UCSD-AML1 (cell line): Measurements from ENCODE around the gene SPECC1.

Source experiments
- DNase-seq: peaks from one replicate; lab custom pipeline; 2025; ENCODE audit not compliant: unreplicated experiment; lab: John Stamatoyannopoulos, UW

The SPECC1 gene

DNA sequence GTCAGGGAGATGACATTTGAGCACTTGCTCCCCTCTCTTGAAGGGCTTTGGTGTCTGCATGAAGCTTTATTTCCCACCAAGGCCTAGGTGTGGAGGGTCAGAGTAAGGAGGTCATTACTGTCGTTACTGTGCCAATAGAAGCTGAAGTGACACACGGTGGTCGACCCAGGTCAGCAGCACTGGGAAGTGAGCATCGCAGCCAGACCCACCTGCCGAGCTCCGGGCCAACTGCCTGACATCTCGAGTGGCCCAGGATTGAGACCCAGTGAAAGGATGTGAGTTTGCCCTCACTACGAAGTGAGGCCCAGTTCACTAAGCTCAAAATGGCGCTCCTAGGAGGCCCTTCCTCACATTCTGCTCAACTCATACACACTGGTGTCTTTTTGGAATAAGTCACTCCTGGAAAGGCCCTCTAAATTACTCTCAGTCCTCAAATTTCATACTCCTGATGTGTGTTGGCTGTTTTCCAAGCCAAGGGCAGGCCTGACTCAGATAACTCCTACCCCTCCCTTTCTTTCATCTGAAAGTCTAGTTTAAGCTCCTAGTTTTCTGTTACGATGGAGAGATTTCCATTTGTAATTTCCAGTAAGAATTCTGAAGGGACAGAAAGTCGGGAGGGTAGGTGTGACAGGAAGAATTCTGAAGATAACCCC is 257.8 kb downstream of the SPECC1 start:
- no peak for DNase-seq

- no peak for DNase-seq
Measured at GRCh38 chr17:20267459-20267842, 258.3 kb downstream of the SPECC1 start.

DNA sequence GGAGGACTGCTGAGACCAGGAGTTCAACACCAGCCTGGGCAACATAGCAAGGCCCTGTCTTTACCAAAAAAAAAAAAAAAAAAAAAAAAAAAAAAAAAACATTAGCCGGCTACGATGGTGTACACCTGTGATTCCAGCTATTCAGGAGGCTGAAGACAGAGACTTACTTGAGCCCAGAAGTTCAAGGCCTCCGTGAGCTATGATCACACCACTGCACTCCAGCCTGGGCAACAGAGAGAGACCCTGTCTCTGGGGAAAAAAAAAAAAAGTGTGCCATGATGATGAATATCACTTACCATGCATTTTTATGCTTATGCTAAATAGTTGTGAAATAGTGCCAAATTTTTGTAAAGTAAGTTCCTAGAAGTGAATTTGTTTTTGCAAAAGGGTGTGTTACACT is 261.2 kb downstream of the SPECC1 start:
- DNase-seq = no peak

- DNase-seq = no peak
Measured at GRCh38 chr17:20271011-20271610, 262.0 kb downstream of the SPECC1 start.

DNA sequence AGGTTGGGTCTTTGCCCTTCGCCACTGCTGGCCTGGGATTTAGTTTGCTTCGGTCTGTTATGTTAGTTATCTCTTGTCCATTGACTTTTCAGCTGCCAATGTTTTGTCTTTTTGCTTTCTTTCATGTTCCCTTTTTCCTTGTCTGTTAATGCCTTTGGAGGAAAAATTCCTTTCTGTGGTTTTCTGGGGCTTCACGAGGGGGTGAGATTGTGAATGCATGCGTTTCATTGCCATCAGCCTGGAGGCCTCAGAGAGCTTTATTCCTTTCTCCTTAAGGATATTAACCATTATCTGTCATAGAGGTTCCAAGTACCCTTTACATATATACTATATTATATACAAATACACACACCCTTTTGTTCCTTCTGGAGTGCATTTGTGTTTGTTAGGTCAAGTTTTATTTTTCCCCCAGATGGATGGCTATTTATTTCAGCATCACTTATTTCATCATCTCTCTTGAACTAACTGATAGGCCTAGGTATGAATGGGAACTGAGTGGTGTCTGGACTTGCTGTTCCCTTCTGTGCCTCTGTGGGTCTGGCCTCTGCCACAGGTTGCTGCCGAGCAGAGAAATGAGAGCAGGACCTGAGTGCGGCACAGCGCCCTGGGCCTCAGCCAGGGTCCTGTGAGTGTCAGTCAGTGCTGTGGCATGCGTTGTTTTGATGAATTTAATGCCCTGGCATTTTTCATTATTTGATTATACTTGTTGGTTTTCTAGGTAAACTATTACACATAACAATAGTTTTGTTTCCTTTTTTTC is 264.8 kb downstream of the SPECC1 start:
- DNase-seq = no peak

- no peak for DNase-seq
Measured at GRCh38 chr17:20275653-20276052, 266.5 kb downstream of the SPECC1 start.

GRCh38 chr17:20276421-20276820 is 267.3 kb downstream of the SPECC1 start:
- DNase-seq = no peak

- DNase-seq = no peak
Measured at GRCh38 chr17:20278805-20279204, 269.6 kb downstream of the SPECC1 start.

- DNase-seq = no peak
Measured at GRCh38 chr17:20279631-20280030, 270.5 kb downstream of the SPECC1 start.

GRCh38 chr17:20280051-20280450 is 270.9 kb downstream of the SPECC1 start:
- DNase-seq = no peak

DNA sequence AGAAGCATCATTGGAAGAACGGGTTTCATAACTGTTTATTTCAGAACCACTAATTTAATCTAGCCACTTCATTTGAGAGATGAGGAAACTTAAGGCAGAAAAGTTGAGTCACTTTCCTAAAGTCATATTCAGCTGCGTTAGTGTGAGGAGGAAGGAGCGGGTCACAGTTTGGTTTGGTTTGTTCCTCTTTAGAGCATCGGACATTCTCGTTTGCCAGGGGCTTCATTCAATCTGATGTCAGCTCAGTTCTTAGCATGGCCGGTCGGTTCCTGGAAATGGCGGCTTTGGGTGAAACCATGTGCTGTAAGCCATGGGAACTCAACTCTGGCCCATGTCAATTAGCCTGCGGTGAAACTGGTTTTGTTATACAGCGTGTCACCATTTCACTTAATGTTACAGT is 271.7 kb downstream of the SPECC1 start:
- no peak for DNase-seq

DNA sequence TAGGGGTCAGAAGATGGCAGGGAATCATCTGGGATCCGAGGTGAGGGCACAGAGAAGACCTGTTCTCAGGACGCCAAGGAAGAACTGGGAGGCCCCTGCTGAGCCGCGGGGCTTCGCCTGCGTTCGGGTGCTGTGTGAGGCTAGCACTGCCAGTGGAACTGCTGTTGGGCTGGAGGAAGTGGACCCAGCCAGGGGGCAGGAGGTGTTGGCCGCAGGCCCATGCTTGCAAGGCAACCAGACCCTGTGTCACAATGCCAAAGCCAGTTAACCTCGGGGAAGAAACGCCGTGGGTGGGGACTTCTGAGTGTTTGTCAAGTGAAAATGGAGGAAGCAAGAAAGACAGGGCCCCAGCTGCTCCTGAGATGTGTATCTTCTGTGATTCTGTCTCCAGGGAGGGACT is 272.7 kb downstream of the SPECC1 start:
- no peak for DNase-seq

DNA sequence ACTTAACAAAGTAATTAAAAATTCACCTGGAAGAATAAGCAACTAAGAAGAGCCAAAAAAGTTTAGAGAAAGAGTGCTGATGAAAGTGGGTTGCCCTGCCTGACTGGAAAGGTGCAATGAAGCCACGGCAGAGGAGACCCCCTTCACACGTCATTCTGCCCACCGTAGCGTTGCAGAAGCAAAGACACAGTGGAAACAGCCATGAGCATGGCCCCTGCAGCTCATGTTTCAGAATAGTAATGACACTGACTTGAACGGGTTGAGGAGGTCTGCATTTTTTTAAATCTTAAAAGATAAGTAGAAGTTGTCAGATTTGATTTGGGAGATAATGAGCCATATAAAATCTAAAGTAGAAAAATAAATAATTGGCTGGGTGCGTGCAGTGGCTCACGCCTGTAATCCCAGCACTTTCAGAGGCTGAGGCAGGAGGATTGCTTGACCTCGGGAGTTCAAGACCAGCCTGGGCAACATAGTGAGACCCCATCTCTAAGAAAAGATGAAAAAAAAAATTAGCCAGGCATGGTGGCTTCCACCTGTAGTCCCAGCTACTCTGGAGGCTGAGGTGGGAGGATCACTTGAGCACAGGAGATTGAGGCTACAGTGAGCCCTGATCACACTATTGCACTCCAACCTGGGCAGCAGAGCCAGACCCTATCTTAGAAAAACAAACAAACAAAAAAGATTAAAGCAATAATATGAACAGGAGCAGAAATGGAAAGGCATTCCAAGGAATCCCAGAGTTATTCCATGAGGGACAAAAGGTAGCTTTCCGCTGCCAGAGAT is 273.6 kb downstream of the SPECC1 start:
- no peak for DNase-seq

DNA sequence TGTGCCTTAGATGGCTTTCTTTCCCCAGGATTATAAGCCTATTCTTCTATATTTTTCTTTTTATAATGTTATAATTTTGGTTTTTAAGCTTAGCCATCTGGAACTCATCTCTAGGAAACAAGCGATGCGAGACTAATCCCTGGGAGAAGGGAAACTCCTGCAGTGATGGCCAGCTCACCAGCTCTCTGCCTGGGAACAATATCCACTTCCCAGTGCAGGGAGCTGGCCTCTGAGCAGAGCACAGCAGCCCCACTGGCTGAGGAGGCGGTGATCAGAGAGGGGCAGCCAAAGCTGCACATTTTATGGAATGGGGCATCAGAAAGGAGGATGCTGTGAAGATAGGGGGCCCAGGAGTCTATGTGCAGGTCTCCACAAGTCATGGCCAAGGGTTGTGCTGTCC is 274.9 kb downstream of the SPECC1 start:
- no peak for DNase-seq

- no peak for DNase-seq
Measured at GRCh38 chr17:20284570-20285295, 275.6 kb downstream of the SPECC1 start.

GRCh38 chr17:20289984-20290383 is 280.8 kb downstream of the SPECC1 start:
- no peak for DNase-seq

DNA sequence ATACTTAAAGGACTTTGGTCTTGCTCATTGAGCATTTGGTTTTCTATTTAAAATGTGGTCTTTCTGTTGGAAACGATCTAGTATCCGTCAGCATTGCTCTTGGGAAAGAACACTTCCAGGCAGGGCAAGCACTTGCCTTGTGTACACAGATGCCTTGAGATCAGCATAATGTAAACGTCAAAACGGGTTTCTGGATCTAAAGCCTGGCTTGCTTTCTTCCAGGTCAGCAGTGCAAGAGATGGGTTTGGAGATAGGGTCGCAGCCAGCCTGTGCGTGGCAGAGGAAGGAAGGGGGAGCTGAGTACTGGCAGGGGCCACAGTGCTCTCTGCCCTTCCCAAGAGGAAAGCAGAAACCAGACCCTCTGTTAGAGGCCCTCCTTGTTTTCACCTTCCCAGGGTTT is 282.7 kb downstream of the SPECC1 start:
- no peak for DNase-seq

GRCh38 chr17:20293501-20293900 is 284.3 kb downstream of the SPECC1 start:
- no peak for DNase-seq

DNA sequence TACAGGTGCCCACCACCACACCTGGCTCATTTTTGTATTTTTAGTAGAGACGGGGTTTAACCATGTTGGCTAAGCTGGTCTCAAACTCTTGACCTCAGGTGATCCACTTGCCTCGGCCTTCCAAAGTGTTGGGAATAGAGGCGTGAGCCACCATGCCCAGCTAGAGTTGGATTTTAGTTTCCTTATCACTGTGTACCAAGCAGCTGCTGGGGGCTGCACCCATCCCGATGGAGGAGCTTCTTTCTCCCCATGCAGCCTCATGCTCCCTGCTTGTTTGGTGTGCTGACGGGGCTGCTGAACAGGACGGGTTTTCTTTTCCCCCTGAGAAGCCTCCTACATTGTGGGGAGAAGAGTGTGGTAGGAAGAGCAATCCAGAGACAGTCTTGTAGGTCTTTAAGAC is 285.0 kb downstream of the SPECC1 start:
- DNase-seq = no peak

- DNase-seq = no peak
Measured at GRCh38 chr17:20299013-20299412, 289.9 kb downstream of the SPECC1 start.

GRCh38 chr17:20300436-20300934 is 291.3 kb downstream of the SPECC1 start:
- DNase-seq = no peak
